GM19238 (cell line): Measurements from ENCODE around the gene GPR39.
"Not testable (repeated sequence)": the region's sequence is repeated elsewhere in the genome, so short reads cannot be mapped to it uniquely, and the experiment has no call there.

Experiments used
- DNase-seq: peaks from one replicate; pipeline ENCODE4 v3.0.0; 2011; ENCODE audit warnings: low spot score; ENCODE audit not compliant: insufficient read length

Gene GPR39

GRCh38 chr2:132489150-132489549, 72.5 kb downstream of the GPR39 start:
- DNase-seq = no peak

- DNase-seq = no peak
These were observed 79.3 kb downstream of the GPR39 start for GRCh38 chr2:132495881-132496280.

- DNase-seq = no peak
These were observed 80.0 kb downstream of the GPR39 start for GRCh38 chr2:132496555-132496954.

- no peak for DNase-seq
These were observed 81.0 kb downstream of the GPR39 start for GRCh38 chr2:132497591-132497990.

- DNase-seq = no peak
These were observed 87.1 kb downstream of the GPR39 start for GRCh38 chr2:132503701-132504100.

- DNase-seq = no peak
These were observed 98.4 kb downstream of the GPR39 start for GRCh38 chr2:132515010-132515409.

- no peak for DNase-seq
These were observed 100.8 kb downstream of the GPR39 start for GRCh38 chr2:132517386-132517785.

GRCh38 chr2:132518302-132518701, 101.7 kb downstream of the GPR39 start:
- DNase-seq = no peak

- DNase-seq = no peak
These were observed 103.0 kb downstream of the GPR39 start for GRCh38 chr2:132519566-132519965.

- DNase-seq = no peak
These were observed 104.7 kb downstream of the GPR39 start for GRCh38 chr2:132521341-132521740.

- DNase-seq = no peak
These were observed 106.3 kb downstream of the GPR39 start for GRCh38 chr2:132522901-132523300.

- DNase-seq = not testable (repeated sequence)
These were observed 120.5 kb downstream of the GPR39 start for GRCh38 chr2:132537061-132537460.

- DNase-seq = no peak
These were observed 121.8 kb downstream of the GPR39 start for GRCh38 chr2:132538331-132538855.

- no peak for DNase-seq
These were observed 123.6 kb downstream of the GPR39 start for GRCh38 chr2:132540166-132540565.

GRCh38 chr2:132542953-132543569, 126.5 kb downstream of the GPR39 start:
- no peak for DNase-seq

- no peak for DNase-seq
These were observed 127.5 kb downstream of the GPR39 start for GRCh38 chr2:132544006-132544630.

- peak; percentile 34 for DNase-seq
These were observed 130.6 kb downstream of the GPR39 start for GRCh38 chr2:132547090-132547687.

GRCh38 chr2:132549935-132550670, 133.5 kb downstream of the GPR39 start:
- no peak for DNase-seq

GRCh38 chr2:132550946-132551345, 134.3 kb downstream of the GPR39 start:
- DNase-seq = no peak

- DNase-seq = no peak
These were observed 141.1 kb downstream of the GPR39 start for GRCh38 chr2:132557694-132558093.

GRCh38 chr2:132559326-132559725, 142.7 kb downstream of the GPR39 start:
- no peak for DNase-seq

GRCh38 chr2:132559921-132560320, 143.3 kb downstream of the GPR39 start:
- no peak for DNase-seq
